Measurements from ENCODE around the gene KRTAP12-1.

The KRTAP12-1 gene

GRCh38 chr21:44726826-44727225 lies 44.9 kb upstream of the KRTAP12-1 start:
- no peak for TF ChIP-seq CTCF (IDR thresholded peaks at IDR 0.05; ENCODE audit: low read depth, low read length)
- H3K4me3 ChIP-seq (ENCODE audit: low read depth, low read length), result no peak overlapping the region

GRCh38 chr21:44724926-44725325 lies 43.0 kb upstream of the KRTAP12-1 start:
- no peak overlapping the region for H3K4me3 ChIP-seq (ENCODE audit: low read depth, low read length)
- no peak for TF ChIP-seq CTCF (IDR thresholded peaks at IDR 0.05; ENCODE audit: low read depth, low read length)

- TF ChIP-seq CTCF (IDR thresholded peaks at IDR 0.05; ENCODE audit: low read depth, low read length), result no peak
- no peak overlapping the region for H3K4me3 ChIP-seq (ENCODE audit: low read depth, low read length)
Observed at GRCh38 chr21:44724196-44724595, 42.2 kb upstream of the KRTAP12-1 start.

GRCh38 chr21:44723177-44724131 lies 41.5 kb upstream of the KRTAP12-1 start:
- no peak overlapping the region for H3K4me3 ChIP-seq (ENCODE audit: low read depth, low read length)
- no peak for TF ChIP-seq CTCF (IDR thresholded peaks at IDR 0.05; ENCODE audit: low read depth, low read length)

GRCh38 chr21:44722731-44723130 lies 40.8 kb upstream of the KRTAP12-1 start:
- H3K4me3 ChIP-seq (ENCODE audit: low read depth, low read length), result no peak overlapping the region
- TF ChIP-seq CTCF (IDR thresholded peaks at IDR 0.05; ENCODE audit: low read depth, low read length), result no peak

GRCh38 chr21:44720170-44720569 lies 38.2 kb upstream of the KRTAP12-1 start:
- H3K4me3 ChIP-seq (ENCODE audit: low read depth, low read length), result no peak overlapping the region
- no peak for TF ChIP-seq CTCF (IDR thresholded peaks at IDR 0.05; ENCODE audit: low read depth, low read length)

- no peak overlapping the region for H3K4me3 ChIP-seq (ENCODE audit: low read depth, low read length)
- TF ChIP-seq CTCF (IDR thresholded peaks at IDR 0.05; ENCODE audit: low read depth, low read length), result no peak
Observed at GRCh38 chr21:44718571-44718970, 36.6 kb upstream of the KRTAP12-1 start.
